Limb (tissue), 2 donors: Measurements from ENCODE around the gene VPS4B.
"Not testable (repeated sequence)": the region's sequence is repeated elsewhere in the genome, so short reads cannot be mapped to it uniquely, and the experiment has no call there.

Experiments
- DNase-seq, 2 donors: peaks; one replicate each; pipeline ENCODE4 v3.0.0-alpha.2; 2016; ENCODE audit errors: extremely low spot score in 2 of 2

Gene VPS4B

DNA sequence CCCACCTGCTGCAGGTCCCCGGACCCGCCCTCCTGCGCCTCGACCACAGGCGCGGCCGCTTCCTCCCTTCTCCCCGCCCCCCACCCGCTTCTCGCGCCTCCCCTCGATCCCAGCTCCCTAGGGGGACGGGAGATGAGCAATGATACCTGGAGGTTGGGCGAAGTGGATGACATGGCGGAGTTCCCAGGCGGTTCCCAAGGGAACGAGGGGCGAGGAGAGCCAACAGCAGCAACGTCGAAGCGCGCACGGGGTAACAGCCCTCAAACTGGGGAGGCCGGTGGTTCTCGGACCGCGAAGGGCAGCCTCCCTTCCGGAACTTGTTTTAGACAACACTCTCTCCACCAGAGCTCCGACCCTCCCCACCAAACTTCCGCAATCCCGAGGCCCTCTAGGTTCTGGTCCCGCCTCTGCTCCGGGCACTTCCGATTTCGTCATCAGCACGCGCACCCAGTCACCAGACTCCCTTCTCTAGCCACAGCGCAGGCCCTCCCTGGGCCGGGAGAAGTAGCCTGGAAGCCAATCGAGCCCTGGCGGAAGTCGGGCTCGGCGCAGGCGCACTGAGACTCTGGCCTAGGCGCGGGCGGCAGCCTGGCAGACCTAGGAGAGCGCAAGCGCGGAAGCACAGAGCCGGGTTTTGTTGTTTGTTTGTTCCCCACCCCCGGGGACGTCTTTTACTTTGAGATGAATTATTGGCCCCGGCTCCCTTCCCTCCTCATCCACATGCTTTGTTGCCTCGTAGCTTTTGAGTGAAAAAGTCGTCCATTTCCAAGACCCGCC lies at the start of gene VPS4B:
VPS4B (minus strand) TSS at position 390 of the 777 bp plus-strand sequence; CDS start at position 173, 217 bp downstream.
- peak; percentile 99 for DNase-seq

GRCh38 chr18:63470751-63471150 lies 48.5 kb upstream of the VPS4B start:
- no peak for DNase-seq

DNA sequence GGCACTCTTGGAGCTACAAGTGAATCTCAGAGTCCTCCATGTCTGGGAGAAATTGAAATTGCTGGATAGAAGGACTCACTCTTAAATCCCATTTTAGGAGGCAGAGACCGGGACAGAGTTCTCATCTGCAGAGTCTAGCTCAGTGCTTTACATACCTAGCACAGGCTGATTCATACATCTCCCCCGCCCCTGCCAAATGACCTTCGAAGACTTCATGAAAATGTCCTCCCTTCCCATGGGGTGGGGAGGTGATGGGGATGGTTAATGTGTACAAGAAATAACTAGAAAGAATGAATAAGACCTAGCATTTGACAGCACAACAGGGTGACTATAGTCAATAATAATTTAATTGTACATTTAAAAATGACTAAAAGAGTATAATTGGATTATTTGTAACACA lies 46.3 kb upstream of the VPS4B start:
- DNase-seq: no peak

DNA sequence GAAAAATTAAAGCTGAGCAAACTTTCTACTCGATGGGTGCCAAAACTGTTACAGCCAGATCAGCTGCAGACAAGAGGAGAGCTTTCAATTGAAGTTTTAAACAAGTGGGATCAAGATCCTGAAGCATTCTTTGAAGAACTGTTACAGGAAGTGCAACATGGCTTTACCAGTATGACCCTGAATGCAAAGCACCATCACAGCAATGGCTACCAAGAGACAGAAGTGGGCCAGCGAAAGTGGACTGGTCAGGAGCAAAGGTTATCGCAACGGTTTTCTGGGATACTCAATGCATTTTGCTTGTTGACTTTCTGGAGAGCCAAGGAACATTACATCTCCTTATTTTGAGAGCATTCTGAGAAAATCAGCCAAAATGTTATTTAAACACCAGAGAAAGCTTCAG lies 45.4 kb upstream of the VPS4B start:
- DNase-seq: no peak

- no peak for DNase-seq
These were observed 42.8 kb upstream of the VPS4B start for GRCh38 chr18:63465059-63465458.

GRCh38 chr18:63464434-63464833 lies 42.2 kb upstream of the VPS4B start:
- DNase-seq: no peak

DNA sequence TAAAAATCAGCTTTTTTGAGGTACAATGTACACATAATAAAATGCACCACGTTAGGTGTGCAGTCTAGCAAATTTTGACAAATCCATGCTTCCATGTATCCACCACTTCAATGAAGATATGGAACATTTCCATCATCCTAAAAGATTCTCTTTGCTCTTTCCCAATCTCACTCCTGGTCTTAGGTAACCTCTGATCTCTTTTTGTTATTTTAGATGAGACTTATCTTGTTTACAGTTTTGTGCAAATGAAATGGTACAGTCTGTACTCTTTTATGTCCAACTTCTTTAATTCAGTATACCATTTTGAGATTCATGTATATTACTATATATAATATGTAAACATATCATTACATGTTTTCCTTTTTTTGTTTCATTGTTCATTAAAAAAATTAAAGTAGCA lies 38.1 kb upstream of the VPS4B start:
- no peak for DNase-seq

- DNase-seq: no peak
These were observed 35.7 kb upstream of the VPS4B start for GRCh38 chr18:63457977-63458376.

GRCh38 chr18:63454497-63454896 lies 32.2 kb upstream of the VPS4B start:
- DNase-seq: no peak

DNA sequence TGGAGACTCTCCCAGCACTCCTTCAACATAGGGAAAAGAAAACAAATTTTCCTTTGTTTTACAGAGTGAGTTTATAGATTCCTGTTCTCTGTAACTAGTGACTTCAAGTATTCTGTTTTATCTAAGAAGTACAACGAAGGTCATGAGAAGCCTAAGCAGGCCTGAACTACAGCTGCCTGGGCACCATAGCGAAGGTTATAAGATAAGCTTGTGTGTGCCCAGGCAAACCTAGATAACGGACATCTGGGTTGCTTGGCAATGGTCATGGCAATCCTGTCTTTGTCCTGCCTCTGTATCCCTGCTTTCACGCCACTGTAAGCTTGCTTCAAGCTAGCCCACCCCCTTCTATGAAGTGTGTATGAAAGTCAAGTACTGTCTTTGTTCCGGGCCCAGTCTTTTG lies 30.5 kb upstream of the VPS4B start:
- DNase-seq: not testable (repeated sequence)

- no peak for DNase-seq
These were observed 29.8 kb upstream of the VPS4B start for GRCh38 chr18:63451799-63452660.

DNA sequence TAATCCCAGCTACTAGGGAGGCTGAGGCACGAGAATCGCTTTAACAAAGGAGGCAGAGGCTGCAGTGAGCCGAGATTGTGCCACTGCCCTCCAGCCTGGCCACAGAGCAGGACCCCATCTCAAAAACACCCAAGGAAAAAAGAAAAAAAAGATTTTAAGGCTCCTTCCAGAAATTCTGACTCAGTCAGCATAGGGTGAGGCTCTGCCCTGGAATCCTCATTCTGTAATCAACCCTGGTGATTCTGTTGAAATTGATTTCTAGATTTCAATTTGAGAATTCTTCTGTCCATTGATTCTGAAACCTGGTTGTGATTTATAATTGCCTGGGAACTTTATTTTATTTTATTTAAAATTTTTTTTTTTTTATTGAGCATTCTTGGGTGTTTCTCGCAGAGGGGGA lies 27.1 kb upstream of the VPS4B start:
- no peak for DNase-seq

GRCh38 chr18:63447066-63447465 lies 24.8 kb upstream of the VPS4B start:
- DNase-seq: no peak

- no peak for DNase-seq
These were observed 24.0 kb upstream of the VPS4B start for GRCh38 chr18:63446266-63446665.

DNA sequence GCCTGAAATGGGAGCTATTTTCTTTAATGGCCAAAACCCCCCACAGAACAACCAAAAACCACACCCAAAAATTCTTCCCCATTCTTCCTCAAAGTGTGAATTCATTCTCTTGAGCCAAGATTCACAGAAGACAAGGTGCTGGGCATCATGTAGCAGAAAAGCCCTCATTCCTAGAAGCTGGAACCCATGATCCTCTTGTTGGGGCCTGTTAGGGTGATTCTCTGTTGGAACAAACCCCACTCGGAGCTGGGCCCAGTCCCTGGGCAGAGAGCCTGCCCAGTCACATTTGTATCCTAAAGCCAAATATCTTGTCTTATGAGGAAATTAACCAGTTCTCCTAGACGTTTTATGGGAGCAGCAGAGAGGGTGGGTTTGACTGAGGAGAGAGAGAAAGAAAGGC lies 22.8 kb upstream of the VPS4B start:
- no peak for DNase-seq

DNA sequence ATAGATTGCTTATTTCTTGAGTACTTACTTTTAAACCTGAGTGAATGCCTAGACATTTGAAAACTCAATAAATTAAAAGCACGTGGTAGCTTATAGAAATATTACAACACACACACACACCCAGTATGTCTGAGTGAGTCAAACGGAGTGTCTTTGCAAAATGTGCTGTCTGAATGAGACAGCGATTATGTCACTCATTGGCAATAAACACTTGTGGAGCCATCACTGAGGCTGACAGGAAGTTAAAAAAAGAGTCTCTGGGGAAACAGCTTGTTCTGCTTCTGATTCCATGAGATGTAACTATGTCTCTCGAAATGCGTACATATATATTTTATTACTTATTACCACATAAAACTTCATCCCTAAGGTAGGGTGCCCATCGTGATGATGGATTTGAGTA lies 22.3 kb upstream of the VPS4B start:
- DNase-seq: peak in 1 of 2 donors; percentile 46

DNA sequence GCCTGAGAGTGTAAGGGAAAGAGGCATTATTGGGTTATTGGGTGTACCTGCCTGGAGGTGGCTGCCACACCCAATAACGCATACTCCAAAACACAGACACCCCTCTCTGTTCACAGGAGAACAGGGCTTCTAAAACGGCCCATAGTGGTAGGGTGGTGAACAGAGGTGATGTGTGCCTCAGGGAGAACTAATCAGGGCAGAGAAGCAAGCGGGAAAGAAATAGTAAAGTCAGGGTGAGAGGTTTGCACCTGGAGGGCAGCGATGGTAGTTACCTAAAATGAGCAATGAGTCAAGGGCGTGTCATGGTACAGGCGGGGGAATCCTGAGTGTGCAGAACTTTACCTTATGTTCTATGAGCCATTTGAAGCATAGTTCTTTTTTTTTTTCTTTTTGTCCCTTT lies 21.6 kb upstream of the VPS4B start:
- DNase-seq: no peak

- DNase-seq: no peak
These were observed 18.6 kb upstream of the VPS4B start for GRCh38 chr18:63440881-63441280.

GRCh38 chr18:63440219-63440618 lies 17.9 kb upstream of the VPS4B start:
- no peak for DNase-seq

DNA sequence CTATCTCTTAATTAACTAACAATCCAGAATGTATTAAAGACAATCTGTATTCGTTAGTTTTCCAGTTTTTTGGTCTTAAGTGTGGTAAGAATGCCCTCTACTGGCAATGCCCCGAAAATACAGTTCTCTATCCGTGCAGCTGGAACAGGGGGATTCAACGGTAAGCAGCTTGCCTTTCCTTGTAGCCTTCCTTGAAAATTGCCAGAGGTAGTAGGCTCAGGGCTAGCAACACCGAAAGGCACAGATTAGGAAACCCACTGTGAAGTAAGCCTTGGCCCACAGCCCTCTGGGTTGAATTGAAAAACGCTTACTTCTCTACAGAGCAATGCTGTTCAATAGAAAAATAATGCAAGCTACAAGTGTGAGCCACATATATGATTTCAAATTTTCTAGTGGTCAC lies 17.1 kb upstream of the VPS4B start:
- peak; percentile 61 to 66 for DNase-seq

- DNase-seq: no peak
These were observed 15.9 kb upstream of the VPS4B start for GRCh38 chr18:63438181-63438580.

DNA sequence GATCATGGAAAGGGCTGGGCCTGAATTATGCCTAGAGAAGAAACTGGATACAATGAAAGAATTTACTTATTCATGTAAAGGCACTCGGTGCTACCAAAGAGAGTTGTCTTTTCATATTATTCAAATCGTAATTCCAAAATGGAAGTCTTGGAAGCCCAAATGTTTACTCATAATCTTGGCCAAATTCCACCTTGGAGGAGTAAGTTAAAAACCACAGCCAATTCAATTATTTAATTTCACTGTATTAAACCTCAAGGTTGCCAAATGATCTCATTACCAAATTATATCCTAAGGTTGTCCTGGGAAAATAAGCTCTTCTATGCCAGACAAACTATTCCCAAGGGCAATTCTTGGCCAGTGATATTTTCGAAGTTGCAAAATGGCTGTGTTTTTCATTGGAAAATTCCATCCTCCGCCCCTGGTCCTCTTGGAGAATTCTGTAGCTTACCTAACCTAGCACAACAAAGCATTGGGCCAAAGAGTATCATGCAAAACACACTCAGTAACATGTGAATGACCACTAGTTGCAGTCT lies 11.1 kb upstream of the VPS4B start:
- no peak for DNase-seq
